Stimulated activated CD8-positive, alpha-beta memory T cell treated with anti-CD3 and anti-CD28 coated beads, Interleukin-4, amount 100 ng/mL, for 1 hour (primary cell): ENCODE measurements around the gene TSR2.
"Not testable (repeated sequence)": the region's sequence is repeated elsewhere in the genome, so short reads cannot be mapped to it uniquely, and the experiment has no call there.

Experiments used
- DNase-seq, 2 donors: peaks; one replicate each; pipeline ENCODE4 v3.0.0-alpha.2; 2020; ENCODE audit warnings: low read depth in 2 of 2, low spot score in 1 of 2

TSR2 gene

DNA sequence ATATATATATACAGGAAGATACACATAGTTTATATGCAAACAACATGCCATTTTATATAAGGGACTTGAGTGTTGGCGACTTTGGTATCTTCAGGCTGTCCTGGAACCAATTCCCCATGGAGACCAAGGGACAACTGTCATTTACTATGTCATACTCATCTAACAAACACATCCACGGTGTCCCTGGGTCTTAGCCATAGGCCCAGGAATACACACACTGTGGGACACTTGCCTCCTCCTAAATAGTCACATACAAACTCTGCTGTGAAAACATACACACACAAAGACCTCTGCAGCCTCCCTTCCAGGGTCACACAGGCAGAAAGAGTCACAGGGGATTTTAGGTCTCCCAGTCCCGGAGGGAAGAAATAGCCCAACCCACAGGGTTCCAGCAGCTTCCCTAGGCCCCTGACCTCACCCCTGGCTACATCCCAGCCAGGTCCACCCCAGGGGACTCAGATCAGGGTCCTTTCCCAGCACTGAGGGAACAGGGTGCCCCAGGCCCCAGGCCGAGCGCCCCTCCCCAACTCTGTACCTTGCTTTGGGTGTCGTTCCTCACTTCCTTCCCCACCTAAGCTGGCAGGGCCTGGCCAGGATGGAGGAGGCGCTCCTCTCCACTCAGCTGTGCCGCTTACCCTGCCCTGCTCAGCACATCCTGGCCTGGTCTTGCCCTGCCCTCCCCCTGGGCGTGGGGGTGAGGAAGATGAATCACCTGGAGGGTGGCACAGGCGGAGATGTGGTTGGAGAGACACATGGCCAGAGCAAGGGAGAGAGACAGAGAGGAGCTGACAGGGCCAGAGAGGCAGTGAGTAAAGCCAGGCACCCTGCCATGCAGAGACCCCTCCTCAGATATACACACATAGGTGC is 34.0 kb downstream of the TSR2 start:
- DNase-seq, result no peak

DNA sequence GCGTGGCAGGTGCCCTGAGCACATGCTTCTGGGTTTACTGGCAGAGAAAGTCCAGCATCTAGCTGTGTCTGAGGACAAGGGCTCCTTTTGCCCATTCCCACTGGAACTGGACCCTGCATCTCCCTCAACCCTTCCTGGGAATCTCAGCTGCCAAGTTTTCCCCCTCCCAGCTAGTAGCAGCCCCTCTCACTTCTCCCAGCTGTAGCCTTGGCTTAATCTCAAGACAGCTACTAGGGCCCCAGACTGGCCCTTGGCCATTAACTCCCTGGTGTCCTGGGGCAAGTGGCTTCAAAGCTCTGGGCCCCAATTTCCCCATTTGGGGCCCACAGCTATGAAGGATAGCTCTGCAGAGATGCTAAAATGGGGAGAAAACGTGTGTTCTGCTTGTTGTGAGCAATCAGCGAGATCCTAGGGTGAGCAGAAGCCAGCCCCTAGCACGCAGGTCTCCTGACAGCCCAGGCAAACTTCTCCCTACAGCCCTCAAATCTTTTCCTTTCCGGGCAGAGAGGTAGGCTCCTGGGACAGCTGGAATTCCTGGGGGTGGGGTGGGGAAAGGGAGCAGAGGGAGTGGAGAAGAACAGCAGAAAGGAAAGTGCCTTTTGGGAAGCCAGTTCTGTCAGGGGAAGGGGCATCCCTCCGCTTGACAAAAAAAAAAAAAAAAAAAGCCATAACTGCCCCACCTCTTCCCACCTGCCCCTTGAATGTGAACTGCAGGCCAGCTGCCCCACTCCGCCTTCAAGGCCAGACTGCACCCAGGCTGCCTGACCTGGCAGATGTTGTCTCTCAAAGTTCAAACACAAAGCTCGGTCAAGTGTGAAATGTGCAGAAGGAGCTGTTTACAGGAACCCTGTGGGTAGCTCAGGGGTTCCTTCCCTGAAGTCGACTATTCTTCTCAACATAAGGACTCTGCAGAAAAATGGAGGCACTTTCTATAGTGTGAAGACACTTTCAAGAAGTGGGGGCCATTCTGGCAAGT is 39.2 kb downstream of the TSR2 start:
- DNase-seq, result no peak

- DNase-seq, result no peak
These were observed 42.8 kb downstream of the TSR2 start for GRCh38 chrX:54482839-54483593.

GRCh38 chrX:54483946-54484345 is 43.7 kb downstream of the TSR2 start:
- DNase-seq, result no peak

DNA sequence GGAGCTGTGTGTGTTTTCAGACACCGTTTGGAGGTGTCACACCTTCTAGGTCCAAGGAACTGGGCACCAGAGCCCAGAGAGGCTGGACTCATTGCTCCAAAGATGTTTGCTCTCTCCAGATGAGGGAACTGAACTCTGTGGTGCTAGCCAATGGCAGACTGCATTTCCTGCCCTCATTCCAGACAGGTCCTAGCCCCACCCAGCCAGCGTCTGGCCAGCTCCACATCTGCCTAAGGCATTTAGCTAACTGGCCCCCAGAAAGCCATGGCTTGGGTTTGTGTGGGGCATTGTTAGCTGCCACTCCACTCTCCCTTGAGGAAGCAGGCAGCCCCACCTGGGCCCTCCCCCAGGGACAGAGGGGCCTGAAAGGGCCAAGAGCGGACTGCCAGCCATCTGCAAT is 44.5 kb downstream of the TSR2 start:
- no peak for DNase-seq

- not testable (repeated sequence) for DNase-seq
These were observed 49.6 kb downstream of the TSR2 start for GRCh38 chrX:54489819-54490218.

- no peak for DNase-seq
These were observed 52.1 kb downstream of the TSR2 start for GRCh38 chrX:54492340-54492739.

DNA sequence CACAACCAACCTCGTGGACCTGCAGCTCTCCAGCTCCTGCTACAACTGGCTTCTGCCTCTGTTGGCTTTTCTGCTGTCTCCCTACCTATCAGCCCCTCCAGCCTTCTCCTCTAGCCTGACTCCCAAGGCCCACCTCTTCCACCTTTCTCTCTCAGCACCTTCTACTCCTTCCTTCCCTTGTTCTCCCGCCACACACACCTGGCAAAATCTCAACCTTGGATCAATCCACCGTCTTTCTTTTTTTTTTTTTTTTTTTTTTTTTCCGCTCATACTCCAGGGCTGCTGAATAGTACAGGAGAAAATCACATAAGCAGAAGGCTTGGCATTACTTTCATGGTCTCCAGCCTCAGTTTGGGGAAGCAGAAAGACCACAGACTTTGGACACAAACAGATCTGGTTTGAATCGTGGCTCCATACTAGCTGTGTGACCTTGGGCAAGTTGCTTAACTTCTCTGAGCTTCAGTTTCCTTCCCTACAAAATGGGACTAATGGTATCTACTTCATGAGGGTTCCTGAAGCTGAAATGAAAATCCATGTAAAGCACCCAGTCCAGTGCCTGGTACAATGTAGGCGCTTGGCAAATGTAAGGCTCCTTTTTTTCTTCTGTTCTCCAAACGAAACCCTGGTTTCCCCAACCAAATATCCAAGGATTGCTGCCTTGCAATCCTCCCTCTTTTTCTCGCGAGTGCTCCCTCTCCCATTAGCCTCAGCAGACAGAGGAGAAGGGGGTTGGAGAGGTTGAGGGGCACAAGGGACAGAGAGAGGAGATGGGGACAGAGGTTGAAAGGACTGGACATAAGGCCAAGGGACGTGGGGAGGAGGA is 54.2 kb downstream of the TSR2 start:
- no peak for DNase-seq
